Mesendoderm (in vitro differentiated cells): Measurements from ENCODE around the gene ZMYND8.
A peak's percentile ranks its signal among the peaks of the same experiment; 100 is the strongest.
"Not testable (repeated sequence)": the region's sequence is repeated elsewhere in the genome, so short reads cannot be mapped to it uniquely, and the experiment has no call there.

Source experiments
- DNase-seq: peaks from one replicate; pipeline ENCODE4 v3.0.0; 2013
- H2AK5ac ChIP-seq: 2 replicates; pipeline ENCODE4 v1.6.1; 2013; ENCODE audit warnings: low read length, inconsistent platforms
- H2BK120ac ChIP-seq: 2 replicates; pipeline ENCODE4 v1.6.1; 2013; ENCODE audit warnings: low read depth, mild to moderate bottlenecking, low read length, moderate library complexity, mixed read lengths
- H2BK15ac ChIP-seq: replicated peaks from 2 replicates; pipeline ENCODE4 v1.6.1; 2013; ENCODE audit warnings: low read depth, mild to moderate bottlenecking, moderate library complexity
- H2BK5ac ChIP-seq: 2 replicates; pipeline ENCODE4 v1.6.1; 2013; ENCODE audit warnings: low read length, inconsistent platforms
- H3K18ac ChIP-seq: 2 replicates; pipeline ENCODE4 v1.6.1; 2013; ENCODE audit warnings: mild to moderate bottlenecking, low read length, mixed read lengths
- H3K23ac ChIP-seq: one replicate; pipeline ENCODE4 v1.6.1; 2013; ENCODE audit warnings: low read length
- H3K27ac ChIP-seq: 2 replicates; pipeline ENCODE4 v1.5.1; 2013; ENCODE audit warnings: low read depth, mild to moderate bottlenecking, inconsistent platforms, low read length, moderate library complexity
- H3K27me3 ChIP-seq: 2 replicates; pipeline ENCODE4 v1.6.1; 2013; ENCODE audit warnings: low read length, control low read depth, mild to moderate bottlenecking, inconsistent platforms; ENCODE audit not compliant: insufficient read depth, poor library complexity
- H3K36me3 ChIP-seq: 2 replicates; pipeline ENCODE4 v1.6.1; 2013; ENCODE audit warnings: low read length, inconsistent platforms; ENCODE audit not compliant: control insufficient read depth, insufficient read depth
- H3K4ac ChIP-seq: one replicate; pipeline ENCODE4 v1.6.1; 2013; ENCODE audit warnings: low read depth, mild to moderate bottlenecking, low read length, moderate library complexity
- H3K4me1 ChIP-seq: 2 replicates; pipeline ENCODE4 v1.6.1; 2013; ENCODE audit warnings: low read depth, low read length, inconsistent platforms; ENCODE audit not compliant: control insufficient read depth
- H3K4me2 ChIP-seq: 2 replicates; pipeline ENCODE4 v1.6.1; 2013; ENCODE audit warnings: low read length
- H3K4me3 ChIP-seq: 2 replicates; pipeline ENCODE4 v1.5.1; 2013; ENCODE audit warnings: mild to moderate bottlenecking, low read length
- H3K56ac ChIP-seq: one replicate; pipeline ENCODE4 v1.6.1; 2013; ENCODE audit warnings: low read length
- H3K79me1 ChIP-seq: 2 replicates; pipeline ENCODE4 v1.6.1; 2013; ENCODE audit warnings: low read length, inconsistent platforms
- H3K79me2 ChIP-seq: 2 replicates; pipeline ENCODE4 v1.6.1; 2013; ENCODE audit warnings: mild to moderate bottlenecking, low read length; ENCODE audit not compliant: control insufficient read depth, insufficient read depth
- H3K9ac ChIP-seq: 2 replicates; pipeline ENCODE4 v1.6.1; 2013; ENCODE audit warnings: low read length, inconsistent platforms
- H4K5ac ChIP-seq: one replicate; pipeline ENCODE4 v1.6.1; 2013; ENCODE audit warnings: low read length
- H4K8ac ChIP-seq: one replicate; pipeline ENCODE4 v1.6.1; 2013; ENCODE audit warnings: low read depth, mild to moderate bottlenecking, control low read depth, low read length, moderate library complexity
- WGBS: extraction: QIAGEN DNeasy Blood & Tissue Kit; methylation state at CpG from one replicate; pipeline ENCODE4 v1.1.7; 2013; ENCODE audit warnings: low lambda C conversion rate, missing lambda C conversion rate; ENCODE audit not compliant: insufficient coverage; ENCODE audit errors: extremely low coverage; 5-methylcytosine and 5-hydroxymethylcytosine counted together

ZMYND8 gene

DNA sequence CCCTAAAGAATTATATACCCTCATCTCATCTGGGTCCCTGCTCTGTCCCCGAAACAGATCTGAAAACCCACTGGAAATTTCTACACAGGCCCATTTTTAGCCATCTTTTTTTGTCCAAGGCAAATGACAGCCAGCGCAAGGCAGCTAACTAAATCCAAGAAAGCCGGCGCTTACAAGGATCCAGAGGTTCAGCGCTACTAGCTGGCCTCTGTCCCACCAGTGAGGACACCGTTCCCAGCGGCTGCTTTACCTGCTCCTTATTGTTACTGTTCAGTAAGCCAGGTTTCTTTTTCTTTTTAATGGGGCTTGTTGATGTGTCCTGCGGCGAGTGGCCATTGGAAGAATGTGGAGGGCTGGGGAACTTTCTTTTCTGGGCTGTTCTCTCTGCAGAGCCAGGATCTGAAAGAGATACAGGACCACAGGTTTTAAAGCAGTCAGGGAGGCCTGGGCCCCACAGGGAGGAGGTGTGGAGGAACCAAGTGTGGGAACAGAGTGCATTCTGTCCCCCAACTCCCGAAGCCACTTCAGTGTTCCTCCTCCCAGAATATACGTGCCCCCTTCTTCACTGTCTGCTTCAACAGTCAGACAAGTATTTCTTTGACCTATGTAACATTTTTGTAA, 46.6 kb downstream of the ZMYND8 start:
- H3K56ac ChIP-seq: peak overlapping the region; percentile 37
- peaks cover 5% of the 10 kb centered on the region for H3K36me3 ChIP-seq
- H3K9ac ChIP-seq: no peak overlapping the region
- peaks cover 10% of the 10 kb centered on the region for H3K79me1 ChIP-seq
- H3K79me2 ChIP-seq: peaks cover 40% of the 10 kb centered on the region
- no peak overlapping the region for H3K4me2 ChIP-seq
- no peak overlapping the region for H4K5ac ChIP-seq
- no peak overlapping the region for H3K27ac ChIP-seq
- no peak overlapping the region for H2AK5ac ChIP-seq
- H4K8ac ChIP-seq: no peak overlapping the region
- H2BK120ac ChIP-seq: no peak overlapping the region
- peak overlapping the region; percentile 69 for H3K18ac ChIP-seq
- peaks cover 4% of the 10 kb centered on the region for H3K4me1 ChIP-seq
- no peak overlapping the region for H2BK5ac ChIP-seq
- no peak for DNase-seq
- WGBS: no CpG with 5 or more reads among the region's 11 CpGs
- no peak overlapping the region for H2BK15ac ChIP-seq
- H3K27me3 ChIP-seq: no peaks in the 10 kb centered on the region
- H3K4me3 ChIP-seq: no peak overlapping the region
- no peak overlapping the region for H3K23ac ChIP-seq
- H3K4ac ChIP-seq: no peak overlapping the region

DNA sequence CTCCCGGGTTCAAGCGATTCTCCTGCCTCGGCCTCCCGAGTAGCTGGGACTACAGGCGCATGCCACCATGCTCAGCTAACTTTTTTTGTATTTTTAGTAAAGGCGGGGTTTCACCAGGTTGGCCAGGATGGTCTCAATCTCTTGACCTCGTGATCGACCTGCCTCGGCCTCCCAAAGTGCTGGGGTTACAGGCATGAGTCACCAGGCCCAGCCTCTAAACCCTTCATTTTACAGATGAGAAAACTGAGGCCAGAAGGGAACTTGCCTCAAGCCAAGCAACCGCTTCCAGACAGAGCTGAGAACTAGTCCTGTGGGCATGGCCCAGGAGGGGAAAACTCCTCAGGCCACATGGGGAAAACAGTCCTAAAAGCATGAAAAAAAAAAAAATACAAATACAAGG, 47.1 kb downstream of the ZMYND8 start:
- DNase-seq: no peak
- Histone ChIP-seq H2BK120ac (no peak overlapping the region), H3K4me1 (peaks cover 4% of the 10 kb centered on the region), H3K36me3 (peaks cover 5% of the 10 kb centered on the region), H3K56ac (no peak overlapping the region), H4K8ac (no peak overlapping the region), H3K79me1 (peaks cover 9% of the 10 kb centered on the region), H3K4ac (no peak overlapping the region), H4K5ac (no peak overlapping the region), H2BK15ac (no peak overlapping the region), H3K79me2 (peaks cover 38% of the 10 kb centered on the region), H3K27ac (no peak overlapping the region), H3K18ac (peak overlapping the region; percentile 69), H2BK5ac (no peak overlapping the region), H2AK5ac (no peak overlapping the region), H3K23ac (no peak overlapping the region), H3K27me3 (no peaks in the 10 kb centered on the region), H3K4me3 (no peak overlapping the region), H3K9ac (no peak overlapping the region), H3K4me2 (no peak overlapping the region)
- WGBS: no CpG with 5 or more reads among the region's 10 CpGs

DNA sequence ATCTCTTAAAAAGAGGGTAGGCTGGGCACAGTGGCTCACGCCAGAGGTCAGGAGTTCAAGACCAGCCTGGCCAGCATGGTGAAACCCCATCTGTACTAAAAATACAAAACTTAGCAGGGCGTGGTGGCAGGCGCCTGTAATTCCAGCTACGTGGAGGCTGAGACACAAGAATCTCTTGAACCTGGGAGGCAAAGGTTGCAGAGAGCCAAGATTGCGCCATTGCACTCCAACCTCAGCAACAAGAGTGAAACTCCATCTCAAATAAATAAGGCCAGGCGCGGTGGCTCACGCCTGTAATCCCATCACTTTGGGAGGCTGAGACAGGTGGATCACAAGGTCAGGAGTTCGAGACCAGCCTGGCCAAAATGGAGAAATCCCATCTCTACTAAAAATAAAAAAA, 48.9 kb downstream of the ZMYND8 start:
- not testable (repeated sequence) for H3K27me3 ChIP-seq, H3K56ac ChIP-seq, H2BK15ac ChIP-seq, H3K9ac ChIP-seq, H3K4me2 ChIP-seq, H3K18ac ChIP-seq, H4K5ac ChIP-seq, H3K23ac ChIP-seq, H3K79me1 ChIP-seq, H4K8ac ChIP-seq, DNase-seq, H2BK5ac ChIP-seq, H3K4me3 ChIP-seq, H3K27ac ChIP-seq, H2BK120ac ChIP-seq, H3K36me3 ChIP-seq, H3K4ac ChIP-seq, H2AK5ac ChIP-seq
- H3K4me1 ChIP-seq: peaks cover 17% of the 10 kb centered on the region
- peaks cover 30% of the 10 kb centered on the region for H3K79me2 ChIP-seq
- no CpG with 5 or more reads among the region's 9 CpGs for WGBS

DNA sequence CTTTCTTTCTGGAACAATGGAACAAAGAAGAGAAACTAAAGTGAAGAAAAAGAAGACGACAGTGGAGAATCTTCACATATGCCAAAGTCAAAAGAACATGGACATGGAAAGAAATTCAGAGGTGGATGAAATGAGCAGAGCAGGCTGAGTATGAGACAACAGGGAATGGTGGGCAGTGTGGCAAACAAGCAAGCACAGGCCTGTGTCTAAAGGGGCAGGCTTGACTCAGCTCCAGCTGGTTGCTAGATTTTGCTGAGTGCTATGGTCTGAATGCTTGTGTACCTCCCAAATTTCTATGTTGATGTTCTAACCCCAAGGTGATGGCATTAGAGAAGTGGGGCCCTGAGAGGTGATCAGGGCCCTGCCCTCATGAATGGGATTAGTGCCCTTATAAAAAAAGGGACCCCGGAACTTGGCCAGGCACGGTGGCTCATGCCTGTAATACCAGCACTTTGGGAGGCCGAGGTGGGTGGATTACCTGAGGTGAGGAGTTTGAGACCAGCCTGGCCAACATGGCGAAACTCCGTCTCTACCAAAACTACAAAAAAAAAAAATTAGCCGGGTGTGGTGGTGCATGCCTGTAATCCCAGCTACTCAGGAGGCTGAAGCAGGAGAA, 49.6 kb downstream of the ZMYND8 start:
- Histone ChIP-seq H3K79me2 (peaks cover 23% of the 10 kb centered on the region), H4K8ac (no peak overlapping the region), H3K79me1 (peaks cover 9% of the 10 kb centered on the region), H3K27me3 (no peaks in the 10 kb centered on the region), H3K36me3 (peaks cover 5% of the 10 kb centered on the region), H3K23ac (no peak overlapping the region), H3K56ac (no peak overlapping the region), H2BK120ac (no peak overlapping the region), H3K27ac (no peak overlapping the region), H3K4ac (no peak overlapping the region), H2BK15ac (no peak overlapping the region), H2BK5ac (no peak overlapping the region), H3K9ac (no peak overlapping the region), H2AK5ac (no peak overlapping the region), H3K18ac (peak overlapping the region; percentile 6), H3K4me3 (no peak overlapping the region), H4K5ac (no peak overlapping the region), H3K4me2 (no peak overlapping the region), H3K4me1 (peaks cover 18% of the 10 kb centered on the region)
- DNase-seq: no peak
- no CpG with 5 or more reads among the region's 7 CpGs for WGBS

DNA sequence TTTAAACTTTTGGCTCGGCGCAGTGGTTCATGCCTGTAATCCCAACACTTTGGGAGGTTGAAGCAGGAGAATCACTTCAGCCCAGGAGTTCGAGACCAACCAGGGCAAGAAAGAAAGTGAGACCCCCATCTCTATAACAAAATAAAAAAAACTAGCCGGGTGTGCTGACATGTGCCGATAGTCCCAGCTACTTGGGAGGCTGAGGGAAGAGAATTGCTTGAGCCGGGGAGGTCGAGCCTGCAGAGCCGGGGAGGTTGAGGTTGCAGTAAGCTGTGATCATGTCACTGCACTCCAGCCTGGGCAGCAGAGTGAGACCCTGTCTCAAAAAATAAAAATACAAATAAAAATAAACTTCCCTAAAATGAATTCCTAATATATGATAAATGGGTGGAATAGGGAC, 50.4 kb downstream of the ZMYND8 start:
- Histone ChIP-seq H2BK5ac (no peak overlapping the region), H3K27ac (no peak overlapping the region), H3K18ac (no peak overlapping the region), H4K5ac (no peak overlapping the region), H3K4me3 (no peak overlapping the region), H3K79me1 (peaks cover 7% of the 10 kb centered on the region), H2AK5ac (no peak overlapping the region), H3K23ac (no peak overlapping the region), H2BK15ac (no peak overlapping the region), H3K27me3 (no peaks in the 10 kb centered on the region), H3K4ac (no peak overlapping the region), H3K9ac (no peak overlapping the region), H2BK120ac (no peak overlapping the region), H3K4me2 (no peak overlapping the region), H3K36me3 (peaks cover 5% of the 10 kb centered on the region), H3K56ac (no peak overlapping the region), H3K4me1 (peaks cover 18% of the 10 kb centered on the region), H4K8ac (no peak overlapping the region), H3K79me2 (peaks cover 19% of the 10 kb centered on the region)
- no peak for DNase-seq
- WGBS: no CpG with 5 or more reads among the region's 8 CpGs

DNA sequence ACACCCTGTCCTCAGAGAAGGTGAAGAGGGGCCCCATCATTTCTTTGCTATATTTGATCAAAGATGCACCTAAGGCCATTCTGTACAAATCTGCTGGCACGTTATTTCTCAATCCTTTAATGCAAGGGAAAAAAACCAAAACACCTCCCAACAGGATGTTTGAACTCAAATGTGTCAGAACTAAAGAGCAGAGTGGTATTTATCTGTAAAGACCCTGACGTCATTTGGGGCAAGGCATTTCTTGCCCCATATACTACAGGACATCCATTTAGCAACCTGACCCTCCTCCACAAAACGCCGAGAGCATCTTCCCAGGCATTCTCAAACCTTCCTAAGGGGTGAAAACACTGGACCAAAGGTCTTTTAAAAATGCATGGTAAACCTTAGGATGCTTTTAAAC, 50.8 kb downstream of the ZMYND8 start:
- DNase-seq: no peak
- H2BK120ac ChIP-seq: no peak overlapping the region
- no peak overlapping the region for H2AK5ac ChIP-seq
- no peak overlapping the region for H2BK5ac ChIP-seq
- no peak overlapping the region for H4K5ac ChIP-seq
- H3K9ac ChIP-seq: no peak overlapping the region
- H3K36me3 ChIP-seq: peaks cover 5% of the 10 kb centered on the region
- H3K4me3 ChIP-seq: no peak overlapping the region
- no peak overlapping the region for H3K4me2 ChIP-seq
- no peaks in the 10 kb centered on the region for H3K27me3 ChIP-seq
- no peak overlapping the region for H3K56ac ChIP-seq
- no peak overlapping the region for H3K27ac ChIP-seq
- peaks cover 15% of the 10 kb centered on the region for H3K79me2 ChIP-seq
- no peak overlapping the region for H2BK15ac ChIP-seq
- H3K18ac ChIP-seq: no peak overlapping the region
- peaks cover 4% of the 10 kb centered on the region for H3K79me1 ChIP-seq
- H3K23ac ChIP-seq: no peak overlapping the region
- H4K8ac ChIP-seq: no peak overlapping the region
- H3K4me1 ChIP-seq: peaks cover 18% of the 10 kb centered on the region
- WGBS: no CpG with 5 or more reads among the region's 4 CpGs
- no peak overlapping the region for H3K4ac ChIP-seq
